ENCODE measurements around the gene SNRNP70. TPM values are rescaled to one million over a fixed set of nuclear protein-coding genes. Genes with fewer than 3 reads are reported as not detected.

SNRNP70 gene
- polyA plus RNA-seq, 1 donor (not counting 4 experiments of a cell fraction or from before 2014, with no cell fraction given), result 149 TPM

DNA sequence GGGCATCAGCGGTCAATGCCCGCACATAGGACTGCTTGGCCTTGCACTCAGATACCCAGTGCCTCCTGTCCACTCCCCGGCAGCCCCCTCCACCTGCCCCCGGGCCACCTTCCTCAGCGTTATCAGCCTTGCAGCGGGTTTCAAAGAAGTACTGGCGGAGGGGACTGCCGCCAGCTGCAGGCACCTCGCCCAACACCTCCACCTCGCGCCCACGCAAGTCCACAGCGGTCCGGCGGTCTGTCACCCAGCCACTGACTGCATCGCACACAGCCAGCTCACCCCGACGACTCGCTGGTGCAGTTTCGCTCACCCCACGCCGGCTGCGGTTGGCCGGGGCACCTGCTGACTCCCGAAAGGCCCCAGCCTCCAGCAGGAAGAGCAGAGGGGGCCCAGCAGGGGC, 23.8 kb upstream of the SNRNP70 start:
- peaks cover 3 to 4% of the 10 kb centered on the region in 2 experiments for H3K36me3 ChIP-seq (ENCODE audit: control insufficient read depth in 2 of 2, extremely low read depth in 1 of 2, insufficient read depth in 2 of 2, low read length in 2 of 2)
- H2AFZ ChIP-seq (ENCODE audit: control insufficient read depth, low read length), result no peak overlapping the region
- dilution Hi-C loops (cut with MboI; ENCODE audit: extremely low pct_ligation_motif_present, low sequenced_read_pairs), result no loop called here
- FAIRE-seq, result no peak
- no peaks in the 10 kb centered on the region for H4K20me1 ChIP-seq (ENCODE audit: control insufficient read depth, extremely low read depth, insufficient read depth, low read length)
- no peak for DNase-seq (ENCODE audit: low read depth, low spot score)
- no peaks in the 10 kb centered on the region for H3K79me2 ChIP-seq (ENCODE audit: control insufficient read depth, insufficient read depth, low read length)
- H3K9me1 ChIP-seq (ENCODE audit: control insufficient read depth, extremely low read depth, insufficient read depth, low read length), result peaks cover 2% of the 10 kb centered on the region
- peaks cover 26% of the 10 kb centered on the region for H3K4me1 ChIP-seq (ENCODE audit: control insufficient read depth, extremely low read depth, insufficient read depth, low read length)
- peaks cover 4% of the 10 kb centered on the region for H3K27me3 ChIP-seq (ENCODE audit: control insufficient read depth, extremely low read depth, insufficient read depth, low read length)
- TF ChIP-seq EZH2 (IDR thresholded peaks at IDR 0.05; ENCODE audit: low read length), result no peak
- TF ChIP-seq, protein P1, sequence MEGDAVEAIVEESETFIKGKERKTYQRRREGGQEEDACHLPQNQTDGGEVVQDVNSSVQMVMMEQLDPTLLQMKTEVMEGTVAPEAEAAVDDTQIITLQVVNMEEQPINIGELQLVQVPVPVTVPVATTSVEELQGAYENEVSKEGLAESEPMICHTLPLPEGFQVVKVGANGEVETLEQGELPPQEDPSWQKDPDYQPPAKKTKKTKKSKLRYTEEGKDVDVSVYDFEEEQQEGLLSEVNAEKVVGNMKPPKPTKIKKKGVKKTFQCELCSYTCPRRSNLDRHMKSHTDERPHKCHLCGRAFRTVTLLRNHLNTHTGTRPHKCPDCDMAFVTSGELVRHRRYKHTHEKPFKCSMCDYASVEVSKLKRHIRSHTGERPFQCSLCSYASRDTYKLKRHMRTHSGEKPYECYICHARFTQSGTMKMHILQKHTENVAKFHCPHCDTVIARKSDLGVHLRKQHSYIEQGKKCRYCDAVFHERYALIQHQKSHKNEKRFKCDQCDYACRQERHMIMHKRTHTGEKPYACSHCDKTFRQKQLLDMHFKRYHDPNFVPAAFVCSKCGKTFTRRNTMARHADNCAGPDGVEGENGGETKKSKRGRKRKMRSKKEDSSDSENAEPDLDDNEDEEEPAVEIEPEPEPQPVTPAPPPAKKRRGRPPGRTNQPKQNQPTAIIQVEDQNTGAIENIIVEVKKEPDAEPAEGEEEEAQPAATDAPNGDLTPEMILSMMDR (optimal IDR thresholded peaks at IDR 0.05 in 1 of 3, IDR thresholded peaks at IDR 0.05 in 1 of 3, conservative IDR thresholded peaks at IDR 0.05 in 1 of 3; ENCODE audit: extremely low read depth in 1 of 3, insufficient read depth in 2 of 3, low read length in 3 of 3), result no peak
- no peak overlapping the region for H3K4me3 ChIP-seq (ENCODE audit: control insufficient read depth in 2 of 3, extremely low read depth in 1 of 3, insufficient read depth in 2 of 3, low read depth in 1 of 3, low read length in 3 of 3)
- no peak overlapping the region for H3K9ac ChIP-seq (ENCODE audit: control insufficient read depth, extremely low read depth, insufficient read depth, low read length)
- H3K9me3 ChIP-seq (ENCODE audit: control insufficient read depth, low read depth, low read length), result no peaks in the 10 kb centered on the region
- no peak overlapping the region for H3K4me2 ChIP-seq (ENCODE audit: control insufficient read depth, extremely low read depth, insufficient read depth, low read depth, low read length)
- H3K27ac ChIP-seq (ENCODE audit: control insufficient read depth, insufficient read depth, low read length), result no peak overlapping the region

DNA sequence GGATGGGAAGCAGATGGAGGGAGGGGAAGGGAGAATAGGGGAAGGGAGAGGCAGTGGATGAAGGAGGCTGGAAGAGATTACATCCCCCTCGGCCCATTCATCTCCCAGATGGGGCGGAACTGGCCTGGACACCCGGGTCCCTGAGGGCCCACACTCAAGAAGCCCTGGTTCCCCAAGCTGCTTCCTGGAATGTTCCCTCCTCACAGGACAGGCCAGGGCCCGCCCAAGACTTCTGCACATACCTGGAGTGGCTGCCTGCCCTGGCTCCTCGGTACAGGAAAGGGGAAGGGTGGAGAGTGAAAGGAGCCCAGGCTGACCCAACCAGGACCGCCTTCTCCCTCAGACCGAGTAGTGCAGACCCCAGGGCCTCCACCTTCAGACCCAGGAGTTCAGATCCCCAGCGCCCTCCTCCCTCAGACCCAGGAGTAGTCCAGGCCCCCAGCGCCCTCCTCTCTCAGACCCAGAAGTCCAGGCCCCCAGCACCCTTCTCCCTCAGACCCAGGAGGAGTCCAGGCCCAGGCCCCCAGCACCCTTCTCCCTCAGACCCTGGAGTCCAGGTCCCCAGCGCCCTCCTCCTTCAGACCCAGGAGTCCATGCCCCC, 21.1 kb upstream of the SNRNP70 start:
- Histone ChIP-seq H3K27me3 (ENCODE audit: control insufficient read depth, extremely low read depth, insufficient read depth, low read length) (peaks cover 18% of the 10 kb centered on the region), H3K27ac (ENCODE audit: control insufficient read depth, insufficient read depth, low read length) (peak overlapping the region; percentile 80), H3K36me3 (ENCODE audit: control insufficient read depth in 2 of 2, extremely low read depth in 1 of 2, insufficient read depth in 2 of 2, low read length in 2 of 2) (peaks cover 3 to 4% of the 10 kb centered on the region in 2 experiments), H3K4me3 (ENCODE audit: control insufficient read depth in 2 of 3, extremely low read depth in 1 of 3, insufficient read depth in 2 of 3, low read depth in 1 of 3, low read length in 3 of 3) (peak overlapping the region; percentile 56 to 85 (median 71)), H3K79me2 (ENCODE audit: control insufficient read depth, insufficient read depth, low read length) (no peaks in the 10 kb centered on the region), H4K20me1 (ENCODE audit: control insufficient read depth, extremely low read depth, insufficient read depth, low read length) (no peaks in the 10 kb centered on the region), H3K4me1 (ENCODE audit: control insufficient read depth, extremely low read depth, insufficient read depth, low read length) (peaks cover 12% of the 10 kb centered on the region), H2AFZ (ENCODE audit: control insufficient read depth, low read length) (no peak overlapping the region), H3K9me3 (ENCODE audit: control insufficient read depth, low read depth, low read length) (no peaks in the 10 kb centered on the region), H3K9me1 (ENCODE audit: control insufficient read depth, extremely low read depth, insufficient read depth, low read length) (peaks cover 2% of the 10 kb centered on the region), H3K4me2 (ENCODE audit: control insufficient read depth, extremely low read depth, insufficient read depth, low read depth, low read length) (peak overlapping the region; percentile 84), H3K9ac (ENCODE audit: control insufficient read depth, extremely low read depth, insufficient read depth, low read length) (peak overlapping the region; percentile 70)
- DNase-seq (ENCODE audit: low read depth, low spot score), result no peak
- TF ChIP-seq, protein P1 (optimal IDR thresholded peaks at IDR 0.05 in 1 of 3, IDR thresholded peaks at IDR 0.05 in 1 of 3, conservative IDR thresholded peaks at IDR 0.05 in 1 of 3; ENCODE audit: extremely low read depth in 1 of 3, insufficient read depth in 2 of 3, low read length in 3 of 3), result no peak
- TF ChIP-seq EZH2 (IDR thresholded peaks at IDR 0.05; ENCODE audit: low read length), result no peak
- dilution Hi-C loops (cut with MboI; ENCODE audit: extremely low pct_ligation_motif_present, low sequenced_read_pairs), result no loop called here
- FAIRE-seq, result peak; percentile 89

All from keratinocyte (primary cell).